RPMI7951 (cell line): ENCODE measurements around the gene AP5S1. TPM values are rescaled to one million over a fixed set of nuclear protein-coding genes. Genes with fewer than 3 reads are reported as not detected.
"Not testable (repeated sequence)": the region's sequence is repeated elsewhere in the genome, so short reads cannot be mapped to it uniquely, and the experiment has no call there.

Source experiments
- DNase-seq: peaks from one replicate; pipeline ENCODE4 v3.0.0-alpha.2; 2012; ENCODE audit warnings: low read depth
- total RNA-seq: library from RNA; depleted of rRNA; stranded (reverse); fragments of >200 nt; shearing (Covaris generic); gene quantifications from 2 replicates; pipeline ENCODE4 v1.2.3, GENCODE V29; 2014

AP5S1 gene
- total RNA-seq, 1 experiment from 2014 or later = 29.7 TPM

GRCh38 chr20:3789201-3789600 is 31.1 kb upstream of the AP5S1 start:
- not testable (repeated sequence) for DNase-seq

- not testable (repeated sequence) for DNase-seq
Observed at GRCh38 chr20:3794168-3794567, 26.2 kb upstream of the AP5S1 start.

GRCh38 chr20:3794701-3795420 is 25.5 kb upstream of the AP5S1 start:
- no peak for DNase-seq

GRCh38 chr20:3795511-3796468 is 24.6 kb upstream of the AP5S1 start, which contains the start of gene CDC25B:
Gene CDC25B (plus strand): TSS chr20:3796310. CDS start chr20:3796532, 222 bp downstream.
- peak; percentile 99 for DNase-seq

GRCh38 chr20:3796477-3797225 is 23.7 kb upstream of the AP5S1 start:
- DNase-seq = no peak

GRCh38 chr20:3797226-3797545 is 23.2 kb upstream of the AP5S1 start:
- DNase-seq = no peak

- peak; percentile 58 for DNase-seq
Observed at GRCh38 chr20:3797592-3798372, 22.6 kb upstream of the AP5S1 start.

- DNase-seq = no peak
Observed at GRCh38 chr20:3798373-3798768, 22.0 kb upstream of the AP5S1 start.

GRCh38 chr20:3798908-3799248 is 21.5 kb upstream of the AP5S1 start:
- DNase-seq = no peak

- DNase-seq = no peak
Observed at GRCh38 chr20:3800256-3800877, 20.0 kb upstream of the AP5S1 start.

GRCh38 chr20:3800878-3801260 is 19.5 kb upstream of the AP5S1 start:
- DNase-seq = no peak

- DNase-seq = no peak
Observed at GRCh38 chr20:3801299-3801698, 19.0 kb upstream of the AP5S1 start.

GRCh38 chr20:3801846-3802245 is 18.5 kb upstream of the AP5S1 start:
- DNase-seq = no peak

GRCh38 chr20:3802524-3803239 is 17.7 kb upstream of the AP5S1 start:
- no peak for DNase-seq

- no peak for DNase-seq
Observed at GRCh38 chr20:3803289-3803688, 17.1 kb upstream of the AP5S1 start.

GRCh38 chr20:3803854-3804253 is 16.5 kb upstream of the AP5S1 start:
- no peak for DNase-seq

- no peak for DNase-seq
Observed at GRCh38 chr20:3804254-3804751, 16.0 kb upstream of the AP5S1 start.

- DNase-seq = no peak
Observed at GRCh38 chr20:3804781-3805180, 15.6 kb upstream of the AP5S1 start.

- no peak for DNase-seq
Observed at GRCh38 chr20:3808544-3808943, 11.8 kb upstream of the AP5S1 start.
